GM12865 (cell line): ENCODE measurements around the gene CHFR.
"Not testable (repeated sequence)": the region's sequence is repeated elsewhere in the genome, so short reads cannot be mapped to it uniquely, and the experiment has no call there.

Source experiments
- DNase-seq: peaks from one replicate; pipeline ENCODE4 v3.0.0; 2010; ENCODE audit warnings: low read depth
- H3K4me3 ChIP-seq: 2 replicates; pipeline ENCODE4 v1.5.1; 2011; ENCODE audit warnings: mild to moderate bottlenecking, low read depth, low read length, control low read depth
- CTCF ChIP-seq: IDR thresholded peaks from 2 replicates; pipeline ENCODE4 v1.5.1; 2011; ENCODE audit warnings: low read length, control low read depth, low read depth, inconsistent platforms; ENCODE audit not compliant: insufficient read depth; ENCODE audit errors: missing control alignments

Gene CHFR

GRCh38 chr12:132858718-132859266, 28.6 kb downstream of the CHFR start:
- H3K4me3 ChIP-seq = no peak overlapping the region
- no peak for TF ChIP-seq CTCF
- no peak for DNase-seq

- not testable (repeated sequence) for DNase-seq, H3K4me3 ChIP-seq
Measured at GRCh38 chr12:132857019-132857418, 30.4 kb downstream of the CHFR start.

- DNase-seq = no peak
- no peak overlapping the region for H3K4me3 ChIP-seq
- no peak for TF ChIP-seq CTCF
Measured at GRCh38 chr12:132856581-132856980, 30.8 kb downstream of the CHFR start.

- not testable (repeated sequence) for H3K4me3 ChIP-seq, DNase-seq
Measured at GRCh38 chr12:132855211-132855610, 32.2 kb downstream of the CHFR start.

GRCh38 chr12:132853285-132854092, 33.9 kb downstream of the CHFR start:
- DNase-seq = no peak
- no peak overlapping the region for H3K4me3 ChIP-seq
- no peak for TF ChIP-seq CTCF

GRCh38 chr12:132852496-132852895, 34.9 kb downstream of the CHFR start:
- TF ChIP-seq CTCF = no peak
- no peak overlapping the region for H3K4me3 ChIP-seq

GRCh38 chr12:132851465-132851864, 35.9 kb downstream of the CHFR start:
- DNase-seq = no peak
- no peak overlapping the region for H3K4me3 ChIP-seq
- no peak for TF ChIP-seq CTCF

More at GRCh38 chr12:132852496-132852895, 34.9 kb downstream of the CHFR start:
- DNase-seq = no peak

GRCh38 chr12:132850291-132850690, 37.1 kb downstream of the CHFR start:
- no peak overlapping the region for H3K4me3 ChIP-seq
- no peak for TF ChIP-seq CTCF
- no peak for DNase-seq
